ENCODE results near the gene JMJD6.

DNA sequence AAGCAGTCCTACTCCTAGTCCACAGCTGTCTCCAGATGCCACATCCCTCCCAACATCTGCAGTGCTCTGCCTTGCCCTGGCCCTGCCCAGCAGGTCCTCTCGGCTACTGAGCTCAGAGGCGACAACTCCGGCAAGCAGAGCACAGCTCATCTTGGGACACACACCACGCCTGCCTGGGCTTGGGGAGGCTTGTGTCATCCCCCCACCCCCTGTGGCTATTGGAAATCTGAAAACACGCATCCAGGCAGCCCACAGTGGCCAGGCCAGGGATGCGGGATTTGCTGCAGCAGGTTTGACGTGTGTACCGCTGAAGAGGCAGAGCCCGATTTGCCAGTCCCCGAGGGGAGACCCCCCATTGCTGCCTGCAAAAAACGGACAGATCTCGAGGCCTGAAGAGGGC lies 41.0 kb downstream of the JMJD6 start:
- TF ChIP-seq, protein P1, sequence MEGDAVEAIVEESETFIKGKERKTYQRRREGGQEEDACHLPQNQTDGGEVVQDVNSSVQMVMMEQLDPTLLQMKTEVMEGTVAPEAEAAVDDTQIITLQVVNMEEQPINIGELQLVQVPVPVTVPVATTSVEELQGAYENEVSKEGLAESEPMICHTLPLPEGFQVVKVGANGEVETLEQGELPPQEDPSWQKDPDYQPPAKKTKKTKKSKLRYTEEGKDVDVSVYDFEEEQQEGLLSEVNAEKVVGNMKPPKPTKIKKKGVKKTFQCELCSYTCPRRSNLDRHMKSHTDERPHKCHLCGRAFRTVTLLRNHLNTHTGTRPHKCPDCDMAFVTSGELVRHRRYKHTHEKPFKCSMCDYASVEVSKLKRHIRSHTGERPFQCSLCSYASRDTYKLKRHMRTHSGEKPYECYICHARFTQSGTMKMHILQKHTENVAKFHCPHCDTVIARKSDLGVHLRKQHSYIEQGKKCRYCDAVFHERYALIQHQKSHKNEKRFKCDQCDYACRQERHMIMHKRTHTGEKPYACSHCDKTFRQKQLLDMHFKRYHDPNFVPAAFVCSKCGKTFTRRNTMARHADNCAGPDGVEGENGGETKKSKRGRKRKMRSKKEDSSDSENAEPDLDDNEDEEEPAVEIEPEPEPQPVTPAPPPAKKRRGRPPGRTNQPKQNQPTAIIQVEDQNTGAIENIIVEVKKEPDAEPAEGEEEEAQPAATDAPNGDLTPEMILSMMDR (IDR thresholded peaks at IDR 0.05), result no peak
- TF ChIP-seq POLR2A (IDR thresholded peaks at IDR 0.05), result no peak

Measured in adrenal gland (tissue), 5 donors.